Activated naive CD4-positive, alpha-beta T cell treated with anti-CD3 and anti-CD28 coated beads, Interleukin-2, amount 50 U/mL, for 16 hours (primary cell): ENCODE results near the gene ALDH3B2.
"Not testable (repeated sequence)": the region's sequence is repeated elsewhere in the genome, so short reads cannot be mapped to it uniquely, and the experiment has no call there.

Experiments
- DNase-seq: peaks from one replicate; pipeline ENCODE4 v3.0.0-alpha.2; 2020

The ALDH3B2 gene

DNA sequence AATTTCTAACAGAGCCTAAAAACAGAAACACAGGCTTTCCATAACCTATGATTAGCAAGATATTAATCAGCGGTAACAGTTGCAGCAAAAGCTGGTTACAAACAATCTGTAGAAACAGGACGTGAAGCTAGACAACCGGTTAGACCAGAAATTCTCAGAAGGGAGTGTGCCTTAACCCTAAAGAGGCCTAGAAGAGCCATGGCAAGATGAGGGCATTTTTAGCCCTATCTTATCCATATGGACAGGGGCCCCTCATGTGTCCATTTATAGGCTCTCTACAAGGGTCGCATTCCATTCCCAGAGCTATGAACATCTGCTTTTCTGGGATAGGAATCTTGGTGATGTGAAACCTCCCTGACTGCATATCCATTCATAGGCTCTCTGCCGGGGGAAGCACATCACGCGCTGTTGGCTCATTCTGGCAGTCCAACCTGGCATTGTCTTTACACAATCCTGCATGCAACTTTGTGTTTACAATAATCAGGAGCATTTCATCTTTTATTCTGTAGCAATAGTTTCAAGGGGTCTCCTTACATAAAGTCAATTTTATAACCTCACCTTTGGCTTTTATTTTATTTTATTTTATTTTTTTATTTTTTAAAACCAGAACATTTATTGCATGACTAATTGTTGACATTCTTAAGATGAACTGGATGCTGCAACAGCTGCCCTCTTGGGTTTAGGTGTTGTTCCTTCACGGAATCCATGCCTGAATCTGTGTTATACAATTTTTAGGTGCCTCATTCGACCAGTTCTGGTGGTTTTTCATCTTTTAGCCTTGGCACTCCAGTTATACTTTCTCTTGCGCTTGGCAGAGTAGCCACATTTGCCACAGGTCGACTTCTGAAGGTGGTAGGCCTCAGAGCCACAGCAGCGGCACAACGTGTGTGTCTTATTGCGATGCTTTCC is 8.0 kb upstream of the ALDH3B2 start:
- not testable (repeated sequence) for DNase-seq

DNA sequence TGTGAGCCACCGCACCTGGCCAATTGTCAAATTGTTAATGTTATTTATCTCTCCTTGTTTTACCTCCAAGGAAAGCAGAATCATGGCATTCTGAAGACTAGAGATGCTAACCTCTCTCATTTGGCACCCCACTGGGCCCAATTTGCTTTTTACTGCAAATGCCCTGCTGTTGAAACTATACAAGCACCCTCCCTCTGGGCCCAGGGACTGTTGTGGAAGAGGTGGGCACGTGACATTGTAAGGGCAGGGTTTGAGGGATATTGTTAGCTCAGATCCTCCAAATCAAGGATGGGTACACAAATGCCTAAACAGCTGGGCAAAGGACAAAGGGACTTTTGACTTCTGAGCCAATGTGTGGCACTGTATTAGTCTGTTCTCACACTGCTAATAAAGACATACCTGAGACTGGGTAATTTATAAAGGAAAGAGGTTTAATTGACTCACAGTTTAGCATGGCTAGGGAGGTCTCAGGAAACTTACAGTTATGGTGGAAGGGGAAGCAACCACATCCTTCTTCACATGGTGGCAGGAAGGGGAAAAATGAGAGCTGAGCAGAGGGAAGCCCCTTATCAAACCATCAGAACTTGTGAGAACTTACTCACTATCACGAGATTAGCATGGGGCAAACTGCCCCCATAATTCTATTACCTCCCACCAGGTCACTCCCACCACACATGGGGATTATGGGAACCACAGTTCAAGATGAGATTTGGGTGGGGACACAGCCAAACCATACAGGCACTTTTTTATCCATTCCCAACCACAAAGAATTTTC is 6.5 kb upstream of the ALDH3B2 start:
- no peak for DNase-seq

DNA sequence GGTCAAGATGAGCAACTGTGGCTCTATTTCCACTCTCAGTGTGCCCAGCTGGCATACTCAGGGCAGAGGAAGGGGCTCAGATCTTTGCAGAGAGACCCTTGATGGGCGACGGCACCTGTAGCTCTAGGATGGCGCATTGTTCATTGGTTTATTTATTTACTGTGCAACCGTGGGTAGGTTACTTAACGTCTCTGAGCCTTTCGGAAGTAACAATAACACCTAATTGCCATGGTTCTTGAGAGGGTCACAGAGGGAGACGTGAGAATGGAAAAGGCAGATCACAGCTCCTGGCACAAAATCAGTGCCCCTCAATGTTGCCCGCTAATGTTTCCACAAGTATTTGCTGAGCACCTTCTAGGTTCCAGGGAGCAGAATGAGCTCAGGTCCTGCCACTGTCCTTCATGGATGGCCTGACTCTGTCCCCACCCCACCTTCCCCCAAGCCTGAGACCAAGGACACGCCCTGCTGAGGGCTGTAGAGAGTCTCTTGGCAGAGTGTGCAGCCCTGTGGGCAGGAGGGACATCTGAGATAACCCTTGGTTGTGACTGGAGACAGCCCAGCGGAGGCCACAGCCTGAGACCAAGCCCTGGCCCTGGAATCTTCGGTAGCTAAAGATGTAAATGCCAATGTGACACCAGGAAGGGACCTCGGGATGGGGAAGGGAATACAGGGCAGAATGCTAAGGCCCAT is 780 bp upstream of the ALDH3B2 start:
- no peak for DNase-seq

GRCh38 chr11:67673902-67674301 is 521 bp downstream of the ALDH3B2 start:
- no peak for DNase-seq

GRCh38 chr11:67673358-67673757 is 1.1 kb downstream of the ALDH3B2 start:
- no peak for DNase-seq

DNA sequence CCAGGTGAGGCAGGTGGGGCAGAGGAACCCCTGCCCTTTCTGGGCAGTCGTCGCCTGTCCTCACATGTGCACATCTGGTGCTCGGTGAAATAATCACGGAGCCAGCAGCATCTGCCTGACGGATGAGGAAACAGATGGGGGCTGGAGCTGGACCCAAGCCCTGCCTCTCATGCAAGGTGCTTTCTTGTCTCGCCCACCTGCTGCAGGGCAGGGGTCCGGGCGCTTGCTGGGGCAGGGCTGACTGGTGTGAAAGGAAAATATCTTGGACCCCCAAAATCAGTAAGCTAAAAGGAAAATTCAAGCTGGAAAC is 3.3 kb downstream of the ALDH3B2 start:
- no peak for DNase-seq

DNA sequence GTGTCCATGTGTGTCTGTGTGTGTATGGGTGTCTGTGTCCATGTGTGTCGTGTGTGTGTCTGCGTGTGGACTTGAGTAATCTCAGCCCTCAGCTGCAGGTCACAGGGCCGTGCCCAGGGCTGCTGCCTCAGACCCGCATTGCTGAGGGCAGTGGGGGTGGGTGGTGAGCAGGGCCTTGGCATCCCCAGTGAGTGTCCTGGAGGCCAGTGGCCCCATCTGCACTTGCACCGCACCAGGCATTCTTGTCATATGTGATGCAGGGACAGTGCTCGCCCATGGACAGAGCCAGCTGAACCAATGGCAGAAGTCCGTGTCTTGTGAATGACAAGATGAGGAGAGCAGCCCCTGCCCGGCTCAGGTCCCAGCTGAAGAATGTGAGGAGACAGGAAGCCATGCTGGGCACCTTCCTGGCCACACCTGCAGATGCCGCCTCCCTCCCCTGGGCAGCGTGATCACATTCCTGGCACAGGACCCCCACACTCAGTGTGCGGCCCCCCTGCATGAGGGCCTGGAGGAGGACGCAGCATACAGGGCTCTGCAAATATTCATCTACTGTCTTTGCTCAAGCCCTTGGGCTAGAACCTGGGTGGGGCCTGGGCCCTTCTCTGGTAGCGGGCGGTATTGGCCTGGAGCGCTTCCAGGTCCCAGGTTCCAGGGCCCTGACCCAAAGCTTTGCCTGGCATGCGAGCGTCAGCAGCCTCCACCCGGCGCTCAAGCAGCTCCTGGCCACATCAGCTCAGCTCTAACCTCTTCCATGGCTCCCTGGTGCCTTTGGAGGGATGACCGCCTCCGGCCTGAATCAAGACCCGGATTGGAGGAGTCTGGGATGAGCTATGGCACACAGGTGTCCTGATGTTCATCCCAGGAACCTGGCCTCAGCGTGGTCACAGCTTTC is 3.9 kb downstream of the ALDH3B2 start:
- no peak for DNase-seq

GRCh38 chr11:67668192-67668551 is 6.3 kb downstream of the ALDH3B2 start:
- no peak for DNase-seq

DNA sequence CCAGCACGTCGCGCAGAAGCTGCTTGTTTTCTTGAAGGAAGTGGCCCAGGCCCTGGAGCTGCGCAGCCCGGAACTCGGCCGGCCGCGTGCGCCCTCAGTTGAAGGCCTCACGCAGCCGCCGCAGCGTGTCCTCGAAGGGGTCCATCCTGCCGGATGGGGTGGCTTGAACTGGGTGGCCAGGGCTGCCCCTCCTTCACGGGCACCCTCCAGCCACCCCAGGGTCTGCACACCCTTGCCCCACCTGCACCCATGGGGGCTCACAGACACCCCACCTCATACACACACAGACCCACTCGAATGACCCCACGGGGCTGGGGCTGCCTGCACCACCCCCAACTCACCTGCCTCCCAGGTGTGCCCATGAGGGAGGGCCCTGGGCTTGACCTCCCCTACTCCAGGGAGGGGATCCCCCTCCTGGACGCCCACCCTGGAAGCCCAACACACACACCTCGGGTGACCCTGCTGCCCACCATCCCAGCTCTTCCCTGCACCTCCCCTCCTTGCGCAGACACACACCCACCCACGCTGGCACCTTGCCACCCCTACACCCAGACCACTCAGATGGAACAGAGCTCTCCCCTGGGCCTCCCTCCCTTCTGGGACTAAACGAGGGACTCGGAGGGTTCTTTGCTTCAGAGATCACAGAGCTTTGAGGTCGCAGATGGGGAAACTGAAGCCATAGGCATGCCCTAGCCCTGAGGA is 6.8 kb downstream of the ALDH3B2 start:
- DNase-seq, result no peak

DNA sequence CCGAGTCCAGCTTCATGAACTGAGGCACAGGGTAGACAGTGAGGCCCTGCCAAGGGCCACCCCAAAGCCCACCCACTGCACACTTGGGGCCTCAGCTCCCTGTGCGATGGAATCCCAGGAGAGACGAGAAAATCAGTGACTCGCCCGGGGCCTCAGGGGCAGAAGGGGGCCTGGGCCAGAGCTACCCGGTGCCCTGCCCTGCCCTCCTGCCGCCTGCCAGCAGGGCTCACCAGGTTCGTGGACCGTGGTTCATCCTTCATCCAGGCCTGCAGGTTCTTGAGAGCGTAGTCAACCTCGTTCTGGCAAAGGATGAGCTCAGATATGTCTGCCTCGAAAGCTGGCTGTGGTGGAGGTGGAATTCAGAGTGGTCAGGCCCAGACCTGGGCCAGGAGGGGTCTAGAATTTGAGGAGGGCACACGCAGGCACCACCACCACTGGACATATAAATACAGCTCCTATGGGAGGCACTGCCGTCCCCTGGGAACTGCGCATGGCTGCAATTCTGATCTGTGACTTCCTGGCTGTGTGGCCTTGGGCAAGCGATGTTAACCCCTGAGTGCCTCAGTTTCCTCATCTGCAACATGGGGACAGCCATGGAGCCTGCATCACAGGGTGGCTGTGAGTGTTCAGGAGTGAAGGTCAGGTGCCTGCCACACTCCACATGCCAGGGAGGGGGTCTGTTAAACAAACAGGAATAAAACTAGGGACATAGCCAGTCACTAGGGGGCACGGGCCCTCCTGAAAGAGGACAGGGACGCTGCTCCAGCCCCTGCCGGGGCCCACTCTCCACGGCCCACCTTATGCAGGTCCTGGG is 7.5 kb downstream of the ALDH3B2 start:
- no peak for DNase-seq

- no peak for DNase-seq
Measured at GRCh38 chr11:67666303-67666645, 8.1 kb downstream of the ALDH3B2 start.

- no peak for DNase-seq
Measured at GRCh38 chr11:67665541-67666302, 8.7 kb downstream of the ALDH3B2 start.

DNA sequence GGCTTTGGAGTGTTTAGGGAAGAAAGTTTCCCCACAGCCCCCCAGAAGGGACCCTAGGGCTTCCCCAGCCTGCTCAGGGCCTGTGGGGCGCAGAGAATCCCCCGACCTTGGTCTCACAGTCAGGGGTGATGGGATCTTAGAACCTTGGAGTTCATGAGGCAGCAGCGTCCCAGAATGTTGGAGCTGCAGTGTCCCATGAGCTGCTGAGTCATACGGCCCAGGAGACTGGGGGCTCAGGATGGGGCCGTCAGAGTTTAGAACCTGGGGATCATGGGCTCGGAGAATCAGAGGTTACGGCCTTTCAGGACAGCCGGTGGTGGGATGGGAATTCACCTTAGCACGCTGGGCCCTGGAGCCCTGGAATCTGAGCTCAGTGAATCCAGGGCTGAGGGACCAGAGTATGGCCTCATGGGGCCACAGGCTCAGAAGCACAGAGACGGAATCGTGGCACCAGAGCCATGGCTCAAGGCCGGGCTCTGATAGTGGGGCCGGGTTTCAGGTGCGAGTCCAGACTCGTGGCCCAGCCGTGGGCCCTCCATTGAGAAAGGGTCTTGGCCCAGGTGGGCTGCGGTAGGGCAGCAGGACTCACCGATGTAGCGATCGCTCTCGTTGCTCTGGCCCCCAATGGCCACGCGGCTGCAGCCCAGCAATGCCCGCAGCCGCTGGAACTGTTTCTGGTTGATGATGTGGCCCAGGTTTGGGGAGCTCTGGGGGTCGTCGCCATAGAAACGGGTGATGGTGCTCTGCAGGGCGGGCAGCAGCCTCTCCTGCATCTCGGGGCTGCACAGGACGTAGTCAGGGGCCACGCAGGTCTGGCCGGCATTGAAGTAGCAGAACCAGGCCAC is 9.5 kb downstream of the ALDH3B2 start:
- DNase-seq, result no peak

GRCh38 chr11:67664213-67664585 is 10.2 kb downstream of the ALDH3B2 start:
- DNase-seq, result no peak

GRCh38 chr11:67663532-67664212 is 10.8 kb downstream of the ALDH3B2 start:
- no peak for DNase-seq

DNA sequence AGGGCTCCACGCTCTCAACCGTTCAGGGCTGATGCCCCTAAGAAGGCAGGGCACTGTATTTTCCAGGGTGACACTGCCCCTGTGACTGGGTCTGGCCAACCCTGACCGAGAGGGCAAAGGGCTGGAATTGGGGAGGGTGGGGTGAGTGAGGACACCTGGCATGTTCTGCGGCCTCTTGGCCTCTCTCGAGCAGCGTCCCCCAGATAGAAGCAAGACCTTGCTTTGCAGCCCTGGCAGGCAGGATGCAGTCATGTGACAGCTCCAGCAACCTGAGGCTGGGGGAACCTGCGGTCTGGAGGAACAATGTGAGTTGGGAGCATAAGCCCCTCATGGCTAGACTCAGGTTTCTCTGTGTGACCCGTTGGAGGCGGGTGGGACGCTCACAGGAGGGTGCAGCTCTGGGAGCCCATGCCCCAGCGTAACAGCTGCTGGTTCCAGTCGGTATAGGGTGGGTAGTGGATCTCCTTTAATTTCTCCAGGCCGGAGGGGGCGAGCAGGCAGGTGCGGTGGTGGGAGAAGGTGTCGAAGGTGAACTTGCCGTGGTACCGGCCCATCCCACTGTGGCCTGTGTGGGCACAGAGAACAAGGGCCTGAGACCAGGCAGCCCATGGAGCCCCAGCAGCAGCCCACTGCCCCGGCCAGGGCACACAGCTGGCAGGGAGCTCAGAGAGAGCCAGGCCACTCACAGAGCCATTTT is 11.4 kb downstream of the ALDH3B2 start:
- DNase-seq, result no peak

DNA sequence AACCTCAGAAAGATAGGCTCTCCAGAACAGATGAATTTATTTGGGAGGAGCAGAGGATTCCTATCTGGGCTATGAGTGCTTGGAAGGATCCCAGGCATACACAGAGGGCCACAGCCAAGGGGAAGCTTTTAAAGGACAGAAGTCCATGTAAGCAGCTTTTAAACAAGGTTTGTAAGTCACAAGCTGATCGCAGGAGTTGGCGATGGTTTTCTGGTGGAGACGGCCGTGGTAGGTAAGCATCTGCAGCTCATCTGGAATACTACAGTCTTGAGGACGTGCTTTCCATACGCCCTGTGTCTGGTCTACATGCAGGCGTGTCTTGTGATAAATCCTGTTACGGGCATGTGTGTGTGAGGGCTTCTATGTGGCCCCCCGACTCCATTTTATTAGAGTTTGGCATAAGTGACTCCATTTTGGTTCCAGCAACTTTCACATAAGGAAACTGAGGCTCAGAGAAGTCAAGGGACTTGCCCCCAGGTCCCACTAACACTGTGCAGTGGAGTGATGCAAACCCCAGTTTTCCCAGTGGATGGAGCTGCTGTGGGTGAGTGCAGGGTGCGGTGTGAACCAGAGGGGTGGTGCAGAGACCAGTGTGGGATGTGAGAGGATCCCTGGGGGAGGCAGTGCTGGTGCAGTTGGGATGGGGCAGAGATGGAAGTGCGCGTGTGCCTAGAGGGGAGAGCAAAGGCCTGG is 12.1 kb downstream of the ALDH3B2 start:
- no peak for DNase-seq

DNA sequence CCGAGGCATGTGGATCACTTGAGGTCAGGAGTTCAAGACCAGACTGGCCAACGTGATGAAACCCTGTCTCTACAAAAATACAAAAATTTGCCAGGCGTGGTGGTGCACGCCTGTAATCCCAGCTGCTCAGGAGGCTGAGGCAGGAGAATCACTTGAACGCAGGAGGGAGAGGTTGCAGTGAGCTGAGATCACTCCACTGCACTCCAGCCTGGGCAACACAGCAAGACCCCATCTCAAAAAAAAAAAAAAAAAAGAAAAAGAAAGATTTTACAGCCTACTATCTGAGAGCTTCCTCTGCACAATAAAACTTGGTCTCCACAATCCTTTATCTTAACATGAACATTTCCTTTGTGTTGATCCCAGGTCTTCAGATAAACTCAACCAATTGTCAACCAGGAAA is 13.7 kb downstream of the ALDH3B2 start:
- not testable (repeated sequence) for DNase-seq
